A549 (cell line): ENCODE results near the gene ACBD6.

Source experiments
- EP300 ChIP-seq, 2 experiments: fragments of >200 bp; sonication (Bioruptor Twin); formaldehyde crosslinking; IDR thresholded peaks; 2 replicates in 1 of 2; 3 replicates in 1 of 2; pipeline ENCODE4 v1.6.1; 2016 to 2017
- ESRRA ChIP-seq: fragments of 150-350 bp; IDR thresholded peaks from 2 replicates; pipeline ENCODE4 v1.6.1; 2014; ENCODE audit warnings: mild to moderate bottlenecking, low read length, borderline replicate concordance
- HDAC2 ChIP-seq: fragments of 200-600 bp; sonication (generic); IDR thresholded peaks from 2 replicates; pipeline ENCODE4 v1.6.1; 2016
- JUNB ChIP-seq: fragments of >200 bp; sonication (Bioruptor Twin); formaldehyde crosslinking; IDR thresholded peaks from 2 replicates; pipeline ENCODE4 v1.6.1; 2016
- POLR2A ChIP-seq: IDR thresholded peaks from 2 replicates; pipeline ENCODE4 v1.6.1; 2012; ENCODE audit warnings: mild to moderate bottlenecking, low read length
- RAD21 ChIP-seq, 2 experiments: fragments of >200 bp in 1 of 2; sonication (Bioruptor Twin) in 1 of 2; formaldehyde crosslinking in 1 of 2; IDR thresholded peaks in 1 of 2; conservative IDR thresholded peaks in 1 of 2; 2 replicates in 1 of 2; 3 replicates in 1 of 2; pipeline ENCODE4 v1.6.1; 2012 to 2018; ENCODE audit warnings: inconsistent platforms in 1 of 2
- TP53 ChIP-seq: fragments of 250-450 bp; sonication (Bioruptor Pico); IDR thresholded peaks from 2 replicates; pipeline ENCODE4 v1.5.0; 2021; ENCODE audit warnings: mild to moderate bottlenecking, moderate library complexity
- ZC3H11A ChIP-seq: fragments of 450-650 bp; IDR thresholded peaks from 2 replicates; pipeline ENCODE4 v1.6.1; 2014; ENCODE audit warnings: antibody characterized with exemption, mild to moderate bottlenecking
- ZNF302 ChIP-seq: fragments of 250-450 bp; sonication (Bioruptor Pico); IDR thresholded peaks from 2 replicates; pipeline ENCODE4 v1.9.0; 2021; ENCODE audit warnings: inconsistent platforms, mild to moderate bottlenecking, moderate library complexity
- ZSCAN20 ChIP-seq: fragments of 250-450 bp; sonication (Bioruptor Pico); IDR thresholded peaks from 2 replicates; pipeline ENCODE4 v1.8.0; 2022; ENCODE audit warnings: mild to moderate bottlenecking, moderate library complexity
- TF ChIP-seq, protein P1 (sequence below): fragments of >200 bp; sonication (Bioruptor Twin); formaldehyde crosslinking; IDR thresholded peaks from 3 replicates; pipeline ENCODE4 v1.5.1; 2016
- TF ChIP-seq, protein P2 (sequence below): fragments of 200-600 bp; sonication (generic); IDR thresholded peaks from 2 replicates; pipeline ENCODE4 v1.6.1; 2016; ENCODE audit warnings: antibody characterized with exemption, mild to moderate bottlenecking, moderate library complexity
- TF ChIP-seq, protein P3 (sequence below): fragments of 450-650 bp; IDR thresholded peaks from 2 replicates; pipeline ENCODE4 v1.6.1; 2014; ENCODE audit warnings: antibody characterized with exemption

DNA sequence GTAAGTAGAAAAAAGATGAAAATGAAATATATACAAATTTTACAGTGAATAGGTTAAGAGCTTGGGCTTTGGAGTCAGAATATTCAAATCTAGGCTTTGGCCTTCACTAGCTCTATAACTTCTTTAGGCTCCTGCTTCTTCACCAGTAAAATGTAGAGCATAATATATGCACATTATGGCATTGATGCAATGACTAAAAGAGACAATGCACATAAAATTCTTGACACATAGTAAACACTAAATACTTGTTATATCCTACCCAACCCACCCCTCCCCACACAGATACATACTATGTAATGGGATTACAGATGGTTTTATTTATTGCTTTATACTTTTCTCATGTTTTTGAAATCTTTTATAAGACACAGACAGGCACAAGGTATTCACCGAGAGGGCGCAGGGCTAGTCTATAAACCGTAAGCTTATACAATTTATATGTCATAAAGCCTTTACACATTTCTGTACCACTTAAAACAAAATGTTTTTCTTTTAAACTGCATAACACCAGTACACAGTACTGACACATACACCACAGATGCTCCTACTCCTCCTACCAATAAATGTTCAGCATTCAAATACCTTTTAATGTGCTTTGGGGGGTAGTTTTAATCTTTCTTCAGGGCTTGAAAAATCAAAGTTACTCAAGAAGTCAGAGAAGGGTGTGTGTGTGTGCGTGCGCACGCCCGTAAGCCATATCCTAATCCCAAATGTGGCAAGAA, 109.8 kb downstream of the ACBD6 start:
- TF ChIP-seq EP300 (IDR thresholded peaks at IDR 0.05) (no peak), HDAC2 (no peak), RAD21 (conservative IDR thresholded peaks at IDR 0.05 in 1 of 2, IDR thresholded peaks at IDR 0.05 in 1 of 2) (no peak), ESRRA (no peak), ZC3H11A (no peak), ZSCAN20 (no peak), JUNB (no peak), ZNF302 (no peak), POLR2A (no peak), TP53 (CRISPR knock-in tag) (no peak)
- TF ChIP-seq, protein P1, sequence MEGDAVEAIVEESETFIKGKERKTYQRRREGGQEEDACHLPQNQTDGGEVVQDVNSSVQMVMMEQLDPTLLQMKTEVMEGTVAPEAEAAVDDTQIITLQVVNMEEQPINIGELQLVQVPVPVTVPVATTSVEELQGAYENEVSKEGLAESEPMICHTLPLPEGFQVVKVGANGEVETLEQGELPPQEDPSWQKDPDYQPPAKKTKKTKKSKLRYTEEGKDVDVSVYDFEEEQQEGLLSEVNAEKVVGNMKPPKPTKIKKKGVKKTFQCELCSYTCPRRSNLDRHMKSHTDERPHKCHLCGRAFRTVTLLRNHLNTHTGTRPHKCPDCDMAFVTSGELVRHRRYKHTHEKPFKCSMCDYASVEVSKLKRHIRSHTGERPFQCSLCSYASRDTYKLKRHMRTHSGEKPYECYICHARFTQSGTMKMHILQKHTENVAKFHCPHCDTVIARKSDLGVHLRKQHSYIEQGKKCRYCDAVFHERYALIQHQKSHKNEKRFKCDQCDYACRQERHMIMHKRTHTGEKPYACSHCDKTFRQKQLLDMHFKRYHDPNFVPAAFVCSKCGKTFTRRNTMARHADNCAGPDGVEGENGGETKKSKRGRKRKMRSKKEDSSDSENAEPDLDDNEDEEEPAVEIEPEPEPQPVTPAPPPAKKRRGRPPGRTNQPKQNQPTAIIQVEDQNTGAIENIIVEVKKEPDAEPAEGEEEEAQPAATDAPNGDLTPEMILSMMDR: no peak
- TF ChIP-seq, protein P2, sequence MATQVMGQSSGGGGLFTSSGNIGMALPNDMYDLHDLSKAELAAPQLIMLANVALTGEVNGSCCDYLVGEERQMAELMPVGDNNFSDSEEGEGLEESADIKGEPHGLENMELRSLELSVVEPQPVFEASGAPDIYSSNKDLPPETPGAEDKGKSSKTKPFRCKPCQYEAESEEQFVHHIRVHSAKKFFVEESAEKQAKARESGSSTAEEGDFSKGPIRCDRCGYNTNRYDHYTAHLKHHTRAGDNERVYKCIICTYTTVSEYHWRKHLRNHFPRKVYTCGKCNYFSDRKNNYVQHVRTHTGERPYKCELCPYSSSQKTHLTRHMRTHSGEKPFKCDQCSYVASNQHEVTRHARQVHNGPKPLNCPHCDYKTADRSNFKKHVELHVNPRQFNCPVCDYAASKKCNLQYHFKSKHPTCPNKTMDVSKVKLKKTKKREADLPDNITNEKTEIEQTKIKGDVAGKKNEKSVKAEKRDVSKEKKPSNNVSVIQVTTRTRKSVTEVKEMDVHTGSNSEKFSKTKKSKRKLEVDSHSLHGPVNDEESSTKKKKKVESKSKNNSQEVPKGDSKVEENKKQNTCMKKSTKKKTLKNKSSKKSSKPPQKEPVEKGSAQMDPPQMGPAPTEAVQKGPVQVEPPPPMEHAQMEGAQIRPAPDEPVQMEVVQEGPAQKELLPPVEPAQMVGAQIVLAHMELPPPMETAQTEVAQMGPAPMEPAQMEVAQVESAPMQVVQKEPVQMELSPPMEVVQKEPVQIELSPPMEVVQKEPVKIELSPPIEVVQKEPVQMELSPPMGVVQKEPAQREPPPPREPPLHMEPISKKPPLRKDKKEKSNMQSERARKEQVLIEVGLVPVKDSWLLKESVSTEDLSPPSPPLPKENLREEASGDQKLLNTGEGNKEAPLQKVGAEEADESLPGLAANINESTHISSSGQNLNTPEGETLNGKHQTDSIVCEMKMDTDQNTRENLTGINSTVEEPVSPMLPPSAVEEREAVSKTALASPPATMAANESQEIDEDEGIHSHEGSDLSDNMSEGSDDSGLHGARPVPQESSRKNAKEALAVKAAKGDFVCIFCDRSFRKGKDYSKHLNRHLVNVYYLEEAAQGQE: no peak
- TF ChIP-seq, protein P3, sequence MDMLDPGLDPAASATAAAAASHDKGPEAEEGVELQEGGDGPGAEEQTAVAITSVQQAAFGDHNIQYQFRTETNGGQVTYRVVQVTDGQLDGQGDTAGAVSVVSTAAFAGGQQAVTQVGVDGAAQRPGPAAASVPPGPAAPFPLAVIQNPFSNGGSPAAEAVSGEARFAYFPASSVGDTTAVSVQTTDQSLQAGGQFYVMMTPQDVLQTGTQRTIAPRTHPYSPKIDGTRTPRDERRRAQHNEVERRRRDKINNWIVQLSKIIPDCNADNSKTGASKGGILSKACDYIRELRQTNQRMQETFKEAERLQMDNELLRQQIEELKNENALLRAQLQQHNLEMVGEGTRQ: no peak
